B cell (primary cell): ENCODE measurements around the gene CNTNAP2. TPM values are rescaled to one million over a fixed set of nuclear protein-coding genes. Genes with fewer than 3 reads are reported as not detected.
A peak's percentile ranks its signal among the peaks of the same experiment; 100 is the strongest.
"Not testable (repeated sequence)": the region's sequence is repeated elsewhere in the genome, so short reads cannot be mapped to it uniquely, and the experiment has no call there.

ENCODE experiments used
- ATAC-seq: fragments of 200-7000 bp; cut with Tn5 transposase; one replicate; pipeline ENCODE4 v1.10.0; 2021; ENCODE audit warnings: low read depth, mild to moderate bottlenecking, moderate number of reproducible peaks, moderate library complexity
- CTCF ChIA-PET: fragments of 350-600 bp; sonication (Branson Sonifier 250); formaldehyde crosslinking; loops from one replicate; lab custom pipeline; 2021; ENCODE audit warnings: antibody characterized with exemption, inconsistent platforms; lab: Charles Lee
- POLR2A ChIA-PET: fragments of 350-600 bp; sonication (Branson Sonifier 250); formaldehyde crosslinking; loops from one replicate; lab custom pipeline; 2021; ENCODE audit warnings: antibody characterized with exemption; lab: Charles Lee
- DNase-seq: peaks from one replicate; pipeline ENCODE4 v3.0.0; 2013
- H2AFZ ChIP-seq: 2 replicates; pipeline ENCODE4 v1.6.1; 2012; ENCODE audit warnings: mild to moderate bottlenecking, low read depth, low read length; ENCODE audit not compliant: insufficient read depth, poor library complexity, severe bottlenecking
- H3K27ac ChIP-seq, 2 donors: 1 replicate in 1 of 2; 2 replicates in 1 of 2; pipeline ENCODE4 v1.5.1; 2012 to 2013; ENCODE audit warnings: low read length in 2 of 2, mild to moderate bottlenecking in 2 of 2, moderate library complexity in 1 of 2
- H3K27me3 ChIP-seq, 4 experiments: fragments of 200-600 bp in 1 of 4; sonication (generic) in 1 of 4; replicated peaks in 1 of 4; 1 replicate in 2 of 4; 2 replicates in 2 of 4; pipeline versions ENCODE4 v1.6.1 to v1.7.0; 2013 to 2016; ENCODE audit warnings: low read length in 3 of 4, mild to moderate bottlenecking in 2 of 4, mixed read lengths in 1 of 4, moderate library complexity in 1 of 4; ENCODE audit not compliant: insufficient read depth in 4 of 4, control insufficient read depth in 3 of 4; ENCODE audit errors: control extremely low read depth in 1 of 4
- H3K36me3 ChIP-seq, 2 experiments: replicated peaks in 1 of 2; 1 replicate in 1 of 2; 2 replicates in 1 of 2; pipeline versions ENCODE4 v1.6.1 to v1.7.1; 2013; ENCODE audit warnings: low read length in 1 of 2; ENCODE audit not compliant: insufficient read depth in 2 of 2, control insufficient read depth in 1 of 2; ENCODE audit errors: control extremely low read depth in 1 of 2, extremely low read depth in 1 of 2
- H3K4me1 ChIP-seq, 2 donors: fragments of 200-600 bp in 1 of 2; sonication (generic) in 1 of 2; 1 replicate in 1 of 2; 2 replicates in 1 of 2; pipeline versions ENCODE4 v1.5.1 to v1.6.1; 2013 to 2017; ENCODE audit warnings: low read length in 2 of 2; ENCODE audit not compliant: control insufficient read depth in 2 of 2, insufficient read depth in 2 of 2
- H3K4me2 ChIP-seq: replicated peaks from 2 replicates; pipeline ENCODE3; 2012; ENCODE audit warnings: mild to moderate bottlenecking, low read depth, low read length; ENCODE audit not compliant: poor library complexity, severe bottlenecking
- H3K4me3 ChIP-seq, 5 experiments: fragments of 200-600 bp in 1 of 5; sonication (generic) in 1 of 5; 1 replicate in 3 of 5; 2 replicates in 2 of 5; pipeline versions ENCODE4 v1.5.1 to v1.7.0; 2011 to 2016; ENCODE audit warnings: low read length in 4 of 5, mild to moderate bottlenecking in 4 of 5, low read depth in 2 of 5, control low read depth in 1 of 5, moderate library complexity in 1 of 5; ENCODE audit not compliant: insufficient read depth in 1 of 5; ENCODE audit errors: control extremely low read depth in 1 of 5, extremely low read depth in 1 of 5
- H3K79me2 ChIP-seq: fragments of 200-600 bp; sonication (generic); one replicate; pipeline ENCODE4 v1.6.0; 2016; ENCODE audit warnings: low read length; ENCODE audit not compliant: control insufficient read depth, insufficient read depth
- H3K9ac ChIP-seq: fragments of 200-600 bp; sonication (generic); 2 replicates; pipeline ENCODE4 v1.6.1; 2017; ENCODE audit warnings: mild to moderate bottlenecking, low read length, moderate library complexity
- H3K9me3 ChIP-seq, 3 donors: one replicate each; pipeline versions ENCODE4 v1.6.1 to v1.7.1; 2013; ENCODE audit warnings: low read length in 2 of 3; ENCODE audit not compliant: control insufficient read depth in 2 of 3, insufficient read depth in 1 of 3; ENCODE audit errors: control extremely low read depth in 1 of 3
- H4K20me1 ChIP-seq: 2 replicates; pipeline ENCODE4 v1.6.0; 2012; ENCODE audit warnings: mild to moderate bottlenecking, low read length; ENCODE audit not compliant: insufficient read depth, control insufficient read depth, poor library complexity, severe bottlenecking
- H3K27ac Mint-ChIP-seq: one replicate; pipeline ENCODE4 v1.8.0; 2021; ENCODE audit warnings: mixed read lengths
- H3K27me3 Mint-ChIP-seq: one replicate; pipeline ENCODE4 v1.8.0; 2021; ENCODE audit warnings: mixed read lengths
- H3K4me1 Mint-ChIP-seq: one replicate; pipeline ENCODE4 v1.8.0; 2021; ENCODE audit warnings: mixed read lengths
- H3K4me3 Mint-ChIP-seq: one replicate; pipeline ENCODE4 v1.8.0; 2021; ENCODE audit warnings: mixed read lengths
- H3K9me3 Mint-ChIP-seq: one replicate; pipeline ENCODE4 v1.8.0; 2022; ENCODE audit warnings: mixed read lengths; ENCODE audit not compliant: insufficient read depth
- EZH2 ChIP-seq: IDR thresholded peaks from 2 replicates; pipeline ENCODE4 v1.6.1; 2012; ENCODE audit warnings: borderline replicate concordance, low read depth, mild to moderate bottlenecking, moderate library complexity, low read length; ENCODE audit not compliant: insufficient read depth, poor library complexity, severe bottlenecking
- WGBS: methylation state at CpG from one replicate; pipeline ENCODE4 v1.1.5; 2013; ENCODE audit warnings: missing lambda C conversion rate; ENCODE audit not compliant: insufficient coverage; 5-methylcytosine and 5-hydroxymethylcytosine counted together
- intact Hi-C: fragments of 100-400 bp; cut with micrococcal nuclease; formaldehyde crosslinking; loops from one replicate; pipeline ENCODE4 v1.10.0; 2022
- polyA plus RNA-seq: library from polyadenylated mRNA; depleted of rRNA; stranded (reverse); fragments of >200 nt; gene quantifications from 2 replicates; pipeline ENCODE4 v1.2.3, GENCODE V29; 2012
- total RNA-seq, 2 donors: library from RNA; stranded (reverse); fragments of 120-200 nt in 1 of 2; gene quantifications; 1 replicate in 1 of 2; 2 replicates in 1 of 2; pipeline versions ENCODE4 v1.2.3 to v1.2.4, GENCODE V29; 2013 to 2022
- TF ChIP-seq, protein P1 (sequence below): fragments of 200-600 bp; IDR thresholded peaks from one replicate; pipeline ENCODE4 v1.8.0; 2022; ENCODE audit warnings: antibody characterized with exemption, mild to moderate bottlenecking

The CNTNAP2 gene
- total and polyA plus RNA-seq, 2 donors (not counting 1 experiment from before 2014, with no cell fraction given), result 7.4 to 16.6 TPM

DNA sequence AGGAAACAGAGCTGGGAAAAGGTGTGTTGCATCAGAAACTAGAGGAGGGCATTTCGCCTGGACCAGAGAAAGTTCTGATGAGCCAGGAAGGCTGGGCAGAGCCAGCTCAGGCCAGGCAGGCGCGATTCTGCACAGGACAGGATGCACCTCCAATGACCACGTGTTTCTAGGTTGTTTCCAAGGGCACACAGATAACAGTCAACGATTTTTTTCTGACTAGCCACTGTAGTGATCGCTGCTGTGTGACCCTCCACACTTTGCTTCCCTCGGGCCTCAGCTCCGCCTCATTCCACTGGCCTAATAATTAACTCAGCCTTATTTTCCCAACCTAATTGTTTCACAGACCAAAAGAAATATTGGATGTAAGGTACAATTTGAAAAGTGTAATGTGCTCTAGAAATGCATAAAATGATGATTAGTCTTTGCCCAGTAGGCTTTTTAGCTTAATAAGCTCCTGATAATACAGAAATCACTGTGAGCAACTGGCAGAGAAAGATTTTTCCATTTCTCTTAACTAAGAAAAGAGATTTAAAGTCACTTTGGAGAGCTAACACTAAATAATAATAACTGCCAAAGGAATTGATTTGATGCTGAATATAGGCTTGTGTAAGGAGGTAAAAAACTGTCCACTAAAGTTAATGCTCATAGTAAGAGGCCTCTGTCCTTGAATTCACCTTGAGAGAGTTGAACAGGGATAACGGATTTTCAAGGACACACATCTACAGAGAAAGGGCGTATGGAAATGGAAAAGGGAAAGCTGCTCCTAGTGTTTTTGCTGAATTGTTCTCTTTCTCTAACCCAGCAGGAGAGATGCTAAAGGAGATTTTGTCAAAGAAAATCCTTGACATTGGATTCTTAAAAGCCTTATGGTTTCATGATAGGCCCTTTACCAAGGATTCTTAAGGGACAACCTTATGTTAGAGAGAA lies 2183.0 kb downstream of the CNTNAP2 start:
- peaks cover 10% of the 10 kb centered on the region for H3K9me3 Mint-ChIP-seq
- H3K27me3 Mint-ChIP-seq, result no peaks in the 10 kb centered on the region
- POLR2A ChIA-PET, result interaction anchor here (0.6 kb wide), 1 partner anchor 22 kb away, joined by 7 read pairs; no protein-coding TSS in a partner anchor

GRCh38 chr7:148302436-148302835 lies 2185.8 kb downstream of the CNTNAP2 start:
- CTCF ChIA-PET, result interaction anchor here (0.9 to 6.2 kb wide), 5 partner anchors 13 to 44 kb away, joined by 3 to 44 read pairs (median 3); no protein-coding TSS in a partner anchor
- H3K4me2 ChIP-seq, POLR2A ChIA-PET, H2AFZ ChIP-seq, H3K27me3 ChIP-seq, H3K27me3 Mint-ChIP-seq, H3K79me2 ChIP-seq, H4K20me1 ChIP-seq, ATAC-seq, H3K36me3 ChIP-seq, H3K9ac ChIP-seq: not testable (repeated sequence)
- intact Hi-C loops, result loop anchor here (5.0 kb wide), 1 partner anchor 35 kb away; no protein-coding TSS in a partner anchor
- peak overlapping the region; percentile 45 for H3K27ac ChIP-seq
- peak overlapping the region; percentile 67 for H3K4me3 Mint-ChIP-seq
- H3K4me3 ChIP-seq, result peak overlapping the region in 1 of 5 experiments; percentile 60
- H3K9me3 Mint-ChIP-seq, result peaks cover 17% of the 10 kb centered on the region
- peaks cover 57 to 59% of the 10 kb centered on the region in 2 donors for H3K4me1 ChIP-seq
- no CpG with 5 or more reads among the region's 6 CpGs for WGBS
- H3K27ac Mint-ChIP-seq, result peak overlapping the region; percentile 87
- H3K4me1 Mint-ChIP-seq, result peaks cover 69% of the 10 kb centered on the region
- peaks cover 1 to 40% (median 25%) of the 10 kb centered on the region in 3 donors for H3K9me3 ChIP-seq
- DNase-seq, result peak; percentile 28

More for the DNA sequence above, 2183.0 kb downstream of the CNTNAP2 start:
- Histone ChIP-seq H3K9ac (no peak overlapping the region), H3K79me2 (no peaks in the 10 kb centered on the region), H3K4me1 (peaks cover 29 to 36% of the 10 kb centered on the region in 2 donors), H3K4me3 (no peak overlapping the region), H4K20me1 (no peaks in the 10 kb centered on the region), H2AFZ (no peak overlapping the region), H3K4me2 (no peak overlapping the region), H3K27ac (no peak overlapping the region), H3K27me3 (no peaks in the 10 kb centered on the region), H3K36me3 (no peaks in the 10 kb centered on the region), H3K9me3 (peaks cover 1 to 32% (median 20%) of the 10 kb centered on the region in 3 donors)
- H3K27ac Mint-ChIP-seq, result no peak overlapping the region
- peaks cover 50% of the 10 kb centered on the region for H3K4me1 Mint-ChIP-seq
- intact Hi-C loops, result loop anchor here (5.0 kb wide), 1 partner anchor 38 kb away; no protein-coding TSS in a partner anchor
- ATAC-seq (no peak), DNase-seq (no peak)
- CTCF ChIA-PET, result interaction anchor here (0.7 to 1.3 kb wide), 2 partner anchors 18 to 22 kb away, joined by 3 to 4 read pairs; no protein-coding TSS in a partner anchor
- 85% methylated on average over 6 of the region's 10 CpGs for WGBS
- TF ChIP-seq EZH2, result no peak
- TF ChIP-seq, protein P1, sequence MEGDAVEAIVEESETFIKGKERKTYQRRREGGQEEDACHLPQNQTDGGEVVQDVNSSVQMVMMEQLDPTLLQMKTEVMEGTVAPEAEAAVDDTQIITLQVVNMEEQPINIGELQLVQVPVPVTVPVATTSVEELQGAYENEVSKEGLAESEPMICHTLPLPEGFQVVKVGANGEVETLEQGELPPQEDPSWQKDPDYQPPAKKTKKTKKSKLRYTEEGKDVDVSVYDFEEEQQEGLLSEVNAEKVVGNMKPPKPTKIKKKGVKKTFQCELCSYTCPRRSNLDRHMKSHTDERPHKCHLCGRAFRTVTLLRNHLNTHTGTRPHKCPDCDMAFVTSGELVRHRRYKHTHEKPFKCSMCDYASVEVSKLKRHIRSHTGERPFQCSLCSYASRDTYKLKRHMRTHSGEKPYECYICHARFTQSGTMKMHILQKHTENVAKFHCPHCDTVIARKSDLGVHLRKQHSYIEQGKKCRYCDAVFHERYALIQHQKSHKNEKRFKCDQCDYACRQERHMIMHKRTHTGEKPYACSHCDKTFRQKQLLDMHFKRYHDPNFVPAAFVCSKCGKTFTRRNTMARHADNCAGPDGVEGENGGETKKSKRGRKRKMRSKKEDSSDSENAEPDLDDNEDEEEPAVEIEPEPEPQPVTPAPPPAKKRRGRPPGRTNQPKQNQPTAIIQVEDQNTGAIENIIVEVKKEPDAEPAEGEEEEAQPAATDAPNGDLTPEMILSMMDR, result no peak
- H3K4me3 Mint-ChIP-seq, result no peak overlapping the region
